GM10266 (cell line): ENCODE data around the gene TPM2.

Experiments used
- DNase-seq: peaks from one replicate; pipeline ENCODE4 v3.0.0; 2012; ENCODE audit errors: extremely low spot score
- CTCF ChIP-seq: IDR thresholded peaks from 2 replicates; pipeline ENCODE4 v1.5.1; 2012; ENCODE audit warnings: mild to moderate bottlenecking, low read depth; ENCODE audit not compliant: control insufficient read depth, insufficient read depth; ENCODE audit errors: missing control alignments

Gene TPM2

DNA sequence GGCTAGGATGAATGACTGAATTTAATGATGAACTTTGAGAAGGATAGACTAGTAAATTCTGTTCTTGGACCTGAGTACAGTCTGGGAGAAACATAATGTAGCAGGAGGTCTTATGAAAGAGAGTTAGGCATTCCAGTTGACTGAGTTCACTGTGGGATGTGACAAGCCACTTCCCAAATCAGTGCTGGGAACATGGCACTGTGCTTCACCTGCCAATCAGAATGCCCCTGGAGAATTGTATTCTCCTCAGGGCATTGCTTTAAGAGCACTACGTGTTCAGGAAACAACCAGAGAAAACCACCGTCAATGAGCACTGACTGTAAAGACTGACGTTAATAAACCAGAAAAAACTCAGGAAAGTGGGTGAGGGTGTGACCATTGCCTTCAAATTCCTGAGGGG, 30.4 kb downstream of the TPM2 start:
- DNase-seq: no peak
- no peak for TF ChIP-seq CTCF

GRCh38 chr9:35658968-35659220, 30.8 kb downstream of the TPM2 start:
- no peak for TF ChIP-seq CTCF
- DNase-seq: no peak

DNA sequence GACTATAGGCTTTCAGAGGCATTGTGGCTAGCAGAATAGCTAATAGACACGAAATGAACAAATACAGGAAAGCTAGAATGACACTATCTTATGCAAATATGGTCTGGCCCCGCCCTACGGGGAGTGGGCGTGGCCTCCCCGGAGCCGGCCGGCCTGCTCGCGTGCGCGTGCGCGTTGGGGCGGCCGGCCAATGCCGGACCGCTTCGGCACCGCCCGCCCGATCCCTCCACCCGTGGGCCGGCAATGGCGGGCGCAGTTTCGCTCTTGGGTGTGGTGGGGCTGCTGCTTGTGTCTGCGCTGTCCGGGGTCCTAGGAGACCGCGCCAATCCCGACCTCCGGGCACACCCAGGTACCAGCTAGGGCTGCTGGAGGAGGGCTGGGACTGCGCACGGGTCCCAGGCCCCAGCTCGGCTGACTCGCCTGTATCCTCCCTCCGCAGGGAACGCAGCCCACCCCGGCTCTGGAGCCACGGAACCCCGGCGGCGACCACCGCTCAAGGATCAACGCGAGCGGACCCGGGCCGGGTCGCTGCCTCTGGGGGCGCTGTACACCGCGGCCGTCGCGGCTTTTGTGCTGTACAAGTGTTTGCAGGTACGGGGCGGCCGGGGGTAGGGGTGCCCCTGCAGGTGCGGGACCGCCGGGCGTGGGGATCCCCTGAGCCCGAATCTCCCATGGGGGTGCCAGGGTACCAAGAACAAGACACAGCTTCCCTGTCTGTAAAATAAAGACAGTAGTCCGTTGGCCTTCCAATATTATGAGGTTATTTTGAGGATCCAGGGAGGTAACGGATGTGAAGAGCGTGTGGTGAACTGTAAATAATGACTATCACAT, 31.4 kb downstream of the TPM2 start, which contains the start of gene CCDC107:
CCDC107 (plus strand) TSS at position 156 of the 831 bp plus-strand sequence; CDS start at position 244, 88 bp downstream.
- peak; percentile 96 for DNase-seq
- peak; percentile 77 for TF ChIP-seq CTCF

GRCh38 chr9:35657546-35658136, 32.1 kb downstream of the TPM2 start, which contains the start of gene RMRP:
Gene RMRP, minus strand, starts transcription at chr9:35658019.
- TF ChIP-seq CTCF: no peak
- peak; percentile 93 for DNase-seq

DNA sequence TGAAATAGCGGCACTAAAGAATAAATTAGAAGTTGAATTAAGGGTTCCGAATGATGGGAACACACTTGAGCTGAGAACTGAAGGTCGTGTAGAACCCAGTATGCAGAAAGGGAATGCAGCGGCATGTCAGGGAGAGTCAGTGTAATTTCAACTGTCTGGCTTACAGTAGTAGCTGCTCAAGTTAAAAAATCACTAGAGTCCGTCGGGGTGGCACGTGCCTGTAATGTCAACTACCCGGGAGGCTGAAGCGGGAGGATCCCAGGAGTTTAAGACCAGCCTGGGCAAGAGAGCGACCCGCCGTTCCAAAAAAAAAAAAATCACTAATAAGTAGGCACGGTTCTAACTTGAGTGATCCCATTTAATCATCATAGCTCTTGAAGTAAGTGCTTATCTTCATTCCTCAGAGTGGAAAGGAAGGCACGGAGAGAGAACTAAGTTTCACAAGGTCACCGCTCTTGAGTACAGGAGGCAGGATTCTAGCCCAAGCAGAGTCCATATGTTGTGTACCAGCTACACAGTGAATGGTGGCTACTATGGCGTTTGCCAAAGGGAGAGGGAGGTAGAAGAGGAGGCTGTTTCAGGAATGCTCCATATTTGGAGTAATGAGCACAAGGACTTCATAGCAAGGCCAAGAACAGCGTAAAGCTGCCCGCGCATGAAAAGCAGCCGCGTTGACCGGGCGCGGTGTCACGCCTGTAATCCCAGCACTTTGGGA, 32.7 kb downstream of the TPM2 start:
- DNase-seq: no peak
- no peak for TF ChIP-seq CTCF

DNA sequence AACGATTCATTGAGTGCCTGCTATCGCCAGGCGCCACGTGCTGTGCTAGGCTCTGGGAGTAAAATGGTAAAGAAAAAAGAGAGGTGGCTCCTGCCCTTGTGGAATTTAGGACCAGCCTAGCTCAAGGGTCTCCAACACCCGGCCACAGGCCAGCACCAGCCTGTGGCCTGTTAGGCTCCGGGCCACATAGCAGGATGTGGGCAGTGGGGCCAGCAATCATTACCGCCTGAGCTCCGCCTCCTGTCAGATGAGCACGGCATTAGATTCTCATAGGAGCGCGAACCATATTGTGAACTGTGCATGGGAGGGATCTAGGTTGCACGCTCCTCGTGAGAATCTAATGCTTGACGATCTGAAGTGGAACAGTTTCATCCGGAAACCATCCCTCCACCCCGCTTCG, 33.4 kb downstream of the TPM2 start:
- no peak for DNase-seq
- TF ChIP-seq CTCF: no peak
